Measurements from ENCODE around the gene CPLANE1.

The CPLANE1 gene

DNA sequence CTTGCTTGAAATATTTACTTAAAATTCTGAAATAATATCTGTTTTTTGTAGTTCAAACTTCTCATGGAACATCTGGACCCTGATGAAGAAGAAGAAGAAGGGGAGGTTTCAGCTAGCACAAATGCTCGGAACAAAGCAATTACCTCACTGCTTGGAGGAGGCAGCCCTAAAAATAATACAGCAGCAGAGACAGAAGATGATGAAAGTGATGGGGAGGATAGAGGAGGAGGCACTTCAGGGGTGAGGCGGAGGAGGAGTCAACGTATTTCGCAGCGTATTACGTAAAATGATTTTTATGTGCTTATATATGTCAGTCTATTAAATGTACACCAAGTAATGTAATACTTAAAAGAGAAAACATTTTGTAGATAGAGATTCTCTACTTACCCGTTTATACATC, 185.4 kb downstream of the CPLANE1 start:
- no peak overlapping the region for H3K4me3 ChIP-seq (ENCODE audit: low read depth, low read length)
- TF ChIP-seq, protein P1, sequence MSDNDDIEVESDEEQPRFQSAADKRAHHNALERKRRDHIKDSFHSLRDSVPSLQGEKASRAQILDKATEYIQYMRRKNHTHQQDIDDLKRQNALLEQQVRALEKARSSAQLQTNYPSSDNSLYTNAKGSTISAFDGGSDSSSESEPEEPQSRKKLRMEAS (IDR thresholded peaks at IDR 0.05; ENCODE audit: low read depth, low read length), result no peak
- TF ChIP-seq, protein P2, sequence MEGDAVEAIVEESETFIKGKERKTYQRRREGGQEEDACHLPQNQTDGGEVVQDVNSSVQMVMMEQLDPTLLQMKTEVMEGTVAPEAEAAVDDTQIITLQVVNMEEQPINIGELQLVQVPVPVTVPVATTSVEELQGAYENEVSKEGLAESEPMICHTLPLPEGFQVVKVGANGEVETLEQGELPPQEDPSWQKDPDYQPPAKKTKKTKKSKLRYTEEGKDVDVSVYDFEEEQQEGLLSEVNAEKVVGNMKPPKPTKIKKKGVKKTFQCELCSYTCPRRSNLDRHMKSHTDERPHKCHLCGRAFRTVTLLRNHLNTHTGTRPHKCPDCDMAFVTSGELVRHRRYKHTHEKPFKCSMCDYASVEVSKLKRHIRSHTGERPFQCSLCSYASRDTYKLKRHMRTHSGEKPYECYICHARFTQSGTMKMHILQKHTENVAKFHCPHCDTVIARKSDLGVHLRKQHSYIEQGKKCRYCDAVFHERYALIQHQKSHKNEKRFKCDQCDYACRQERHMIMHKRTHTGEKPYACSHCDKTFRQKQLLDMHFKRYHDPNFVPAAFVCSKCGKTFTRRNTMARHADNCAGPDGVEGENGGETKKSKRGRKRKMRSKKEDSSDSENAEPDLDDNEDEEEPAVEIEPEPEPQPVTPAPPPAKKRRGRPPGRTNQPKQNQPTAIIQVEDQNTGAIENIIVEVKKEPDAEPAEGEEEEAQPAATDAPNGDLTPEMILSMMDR (IDR thresholded peaks at IDR 0.05; ENCODE audit: low read depth, low read length), result no peak
- no peak for TF ChIP-seq POLR2A (IDR thresholded peaks at IDR 0.05; ENCODE audit: extremely low read depth, insufficient read length)
- no peak for DNase-seq (ENCODE audit: low read depth)

DNA sequence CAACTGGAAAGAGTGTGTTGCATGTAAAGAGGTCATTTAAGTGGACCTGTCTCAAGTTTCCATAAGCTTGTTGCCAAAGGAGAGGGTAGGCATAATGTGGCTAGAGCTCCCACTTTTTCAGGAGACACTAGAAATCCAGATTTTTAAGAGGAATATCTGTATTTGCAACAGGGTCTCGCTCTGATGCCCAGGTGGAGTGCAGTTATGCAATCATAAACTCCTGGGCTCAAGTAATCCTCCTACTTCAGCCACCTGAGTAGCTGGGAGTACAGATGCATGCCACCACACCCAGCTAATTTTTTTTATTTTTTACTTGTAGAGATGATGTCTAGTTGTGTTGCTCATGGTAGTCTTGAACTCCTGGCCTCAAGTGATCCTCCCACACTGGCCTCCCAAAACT, 189.1 kb downstream of the CPLANE1 start:
- no peak for DNase-seq (ENCODE audit: low read depth)
- no peak overlapping the region for H3K4me3 ChIP-seq (ENCODE audit: low read depth, low read length)
- TF ChIP-seq POLR2A (IDR thresholded peaks at IDR 0.05; ENCODE audit: extremely low read depth, insufficient read length) (no peak), MYC (IDR thresholded peaks at IDR 0.05; ENCODE audit: low read depth, low read length) (no peak)
- TF ChIP-seq, protein P2 (IDR thresholded peaks at IDR 0.05; ENCODE audit: low read depth, low read length), result no peak
- TF ChIP-seq, protein P1 (IDR thresholded peaks at IDR 0.05; ENCODE audit: low read depth, low read length), result no peak

DNA sequence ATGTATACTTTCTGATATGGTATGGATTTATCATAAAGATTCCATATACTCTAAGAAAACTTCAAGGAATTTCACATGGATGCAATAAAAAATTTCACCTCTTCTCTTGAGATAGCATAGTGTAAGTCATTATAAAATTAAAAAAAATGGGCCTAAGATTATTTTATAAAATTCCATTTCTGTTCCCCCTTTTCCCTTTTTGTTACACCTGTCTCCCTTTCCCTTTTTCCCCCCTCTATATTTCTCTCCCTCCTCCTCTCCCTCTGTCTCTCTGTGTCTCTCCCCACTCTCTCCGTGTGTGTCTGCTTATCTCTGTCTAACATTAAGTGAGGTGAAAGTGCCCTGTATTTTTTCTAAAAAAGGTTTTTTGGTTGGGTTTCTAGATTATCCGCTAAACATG, 192.4 kb downstream of the CPLANE1 start:
- no peak for DNase-seq (ENCODE audit: low read depth)
- no peak for TF ChIP-seq MYC (IDR thresholded peaks at IDR 0.05; ENCODE audit: low read depth, low read length)
- TF ChIP-seq POLR2A (IDR thresholded peaks at IDR 0.05; ENCODE audit: extremely low read depth, insufficient read length), result no peak
- TF ChIP-seq, protein P2 (IDR thresholded peaks at IDR 0.05; ENCODE audit: low read depth, low read length), result no peak
- TF ChIP-seq, protein P1 (IDR thresholded peaks at IDR 0.05; ENCODE audit: low read depth, low read length), result no peak
- H3K4me3 ChIP-seq (ENCODE audit: low read depth, low read length), result no peak overlapping the region
